HCT116 (cell line): Measurements from ENCODE around the gene OTUD4. TPM values are rescaled to one million over a fixed set of nuclear protein-coding genes. Genes with fewer than 3 reads are reported as not detected.

Source experiments
- ATAC-seq: fragments of 200-7000 bp; cut with Tn5 transposase; 2 replicates; pipeline ENCODE4 v1.9.1; 2020; ENCODE audit warnings: mild to moderate bottlenecking, moderate library complexity
- BruUV-seq: library from RNA; stranded (reverse); fragments of 400-500 nt; replicated peaks from 2 replicates; lab custom pipeline; 2021; lab: Mats Ljungman, UMichigan
- CTCF ChIA-PET: fragments of 300-600 bp; sonication (Branson Sonifier 250); formaldehyde crosslinking; loops from one replicate; lab custom pipeline; 2021; ENCODE audit warnings: antibody characterized with exemption; lab: Charles Lee
- POLR2A ChIA-PET: fragments of 300-600, 350-600 bp; sonication (Branson Sonifier 250); formaldehyde crosslinking; loops from one replicate; lab custom pipeline; 2021; ENCODE audit warnings: antibody characterized with exemption; lab: Charles Lee
- RAD21 ChIA-PET, 2 experiments: fragments of 300-600 bp; sonication (Branson Sonifier 250); formaldehyde crosslinking; loops; one replicate each; lab custom pipeline; 2023; ENCODE audit warnings: low total read pairs in 2 of 2; ENCODE audit not compliant: uncharacterized antibody in 2 of 2, unreplicated experiment in 2 of 2, low non-redundant PET in 1 of 2; lab: Charles Lee
- DNase-seq: peaks from one replicate; pipeline ENCODE4 v3.0.0-alpha.2; 2010; ENCODE audit warnings: low read depth, low spot score
- H2AFZ ChIP-seq: fragments of 200-600 bp; shearing (Covaris generic), sonication (generic); 2 replicates; pipeline ENCODE4 v1.6.1; 2017; ENCODE audit warnings: low read depth, mixed run types, mixed read lengths, antibody characterized with exemption, low read length; ENCODE audit not compliant: poor library complexity, severe bottlenecking
- H3K27ac ChIP-seq: 2 replicates; pipeline ENCODE4 v1.5.1; 2012; ENCODE audit warnings: low read depth, low read length
- H3K27me3 ChIP-seq: fragments of 200-600 bp; sonication (generic); 2 replicates; pipeline ENCODE4 v1.6.1; 2016; ENCODE audit warnings: mixed run types, low read length, mixed read lengths; ENCODE audit not compliant: insufficient read depth
- H3K36me3 ChIP-seq, 2 experiments: fragments of 200-500 bp in 1 of 2; fragments of 200-600 bp in 1 of 2; sonication (Bioruptor generic) in 1 of 2; sonication (generic) in 1 of 2; 2 replicates each; pipeline versions ENCODE4 v1.5.1 to v1.6.1; 2014 to 2016; ENCODE audit warnings: low read length in 2 of 2, inconsistent platforms in 1 of 2, mixed read lengths in 1 of 2, mixed run types in 1 of 2; ENCODE audit not compliant: insufficient read depth in 2 of 2, control insufficient read depth in 1 of 2
- H3K4me1 ChIP-seq, 2 experiments: fragments of 200-600 bp in 1 of 2; sonication (generic) in 1 of 2; 2 replicates each; pipeline versions ENCODE4 v1.5.1 to v1.6.1; 2012 to 2017; ENCODE audit warnings: low read length in 2 of 2, inconsistent platforms in 1 of 2, mild to moderate bottlenecking in 1 of 2, mixed read lengths in 1 of 2, mixed run types in 1 of 2, moderate library complexity in 1 of 2; ENCODE audit not compliant: insufficient read depth in 2 of 2, control insufficient read depth in 1 of 2
- H3K4me2 ChIP-seq: fragments of 200-600 bp; sonication (generic); 2 replicates; pipeline ENCODE4 v1.6.1; 2017; ENCODE audit warnings: mixed run types, low read length, mixed read lengths
- H3K4me3 ChIP-seq, 2 experiments: fragments of 200-600 bp in 1 of 2; sonication (generic) in 1 of 2; replicated peaks in 1 of 2; 2 replicates each; pipeline ENCODE4 v1.5.1; 2011 to 2016; ENCODE audit warnings: low read length in 2 of 2, control low read depth in 1 of 2, low read depth in 1 of 2, mild to moderate bottlenecking in 1 of 2, mixed read lengths in 1 of 2, mixed run types in 1 of 2
- H3K79me2 ChIP-seq: fragments of 200-600 bp; sonication (generic); 2 replicates; pipeline ENCODE4 v1.6.1; 2017; ENCODE audit warnings: mild to moderate bottlenecking, mixed run types, low read length, moderate library complexity, mixed read lengths; ENCODE audit not compliant: insufficient read depth
- H3K9ac ChIP-seq: fragments of 200-600 bp; sonication (generic); 2 replicates; pipeline ENCODE4 v1.6.1; 2016; ENCODE audit warnings: low read length, mixed read lengths
- H3K9me2 ChIP-seq: fragments of 200-600 bp; sonication (generic), shearing (Covaris generic); 2 replicates; pipeline ENCODE4 v1.6.1; 2017; ENCODE audit warnings: mixed run types, mild to moderate bottlenecking, moderate library complexity; ENCODE audit not compliant: insufficient read depth
- H3K9me3 ChIP-seq, 2 experiments: fragments of 200-500 bp in 1 of 2; fragments of 200-600 bp in 1 of 2; sonication (Bioruptor generic) in 1 of 2; sonication (generic) in 1 of 2; 2 replicates each; pipeline ENCODE4 v1.6.1; 2014 to 2017; ENCODE audit warnings: low read length in 2 of 2, mixed read lengths in 2 of 2, inconsistent platforms in 1 of 2, low read depth in 1 of 2, mild to moderate bottlenecking in 1 of 2, mixed run types in 1 of 2, moderate library complexity in 1 of 2; ENCODE audit not compliant: control insufficient read depth in 1 of 2, insufficient read depth in 1 of 2
- H4K20me1 ChIP-seq: fragments of 200-600 bp; sonication (generic), shearing (Covaris generic); 2 replicates; pipeline ENCODE4 v1.6.1; 2017; ENCODE audit warnings: mixed run types, mild to moderate bottlenecking, moderate library complexity; ENCODE audit not compliant: insufficient read depth
- CEBPB ChIP-seq: IDR thresholded peaks from 2 replicates; pipeline ENCODE4 v1.6.1; 2012; ENCODE audit warnings: low read depth
- CTCF ChIP-seq, 3 experiments: fragments of 200-600 bp in 1 of 3; sonication (generic) in 1 of 3; IDR thresholded peaks in 2 of 3; conservative IDR thresholded peaks in 1 of 3; 2 replicates each; pipeline ENCODE4 v1.5.1; 2012 to 2017; ENCODE audit warnings: low read depth in 2 of 3, low read length in 2 of 3, antibody characterized with exemption in 1 of 3, borderline replicate concordance in 1 of 3, control low read depth in 1 of 3, mild to moderate bottlenecking in 1 of 3, mixed read lengths in 1 of 3, mixed run types in 1 of 3, moderate library complexity in 1 of 3; ENCODE audit not compliant: insufficient read depth in 1 of 3
- EZH2 ChIP-seq: fragments of 200-600 bp; sonication (generic); IDR thresholded peaks from 2 replicates; pipeline ENCODE4 v1.6.1; 2017; ENCODE audit warnings: antibody characterized with exemption, mixed run types
- EZH2phosphoT487 ChIP-seq: fragments of 200-600 bp; IDR thresholded peaks from 2 replicates; pipeline ENCODE4 v1.6.1; 2018; ENCODE audit warnings: antibody characterized with exemption, borderline replicate concordance
- FOSL1 ChIP-seq: IDR thresholded peaks from 2 replicates; pipeline ENCODE4 v1.6.1; 2012; ENCODE audit warnings: low read depth
- POLR2A ChIP-seq: IDR thresholded peaks from 2 replicates; pipeline ENCODE4 v1.7.0; 2011; ENCODE audit warnings: borderline replicate concordance; ENCODE audit not compliant: insufficient read depth, insufficient read length; ENCODE audit errors: extremely low read depth
- POLR2AphosphoS5 ChIP-seq: IDR thresholded peaks from 2 replicates; pipeline ENCODE4 v1.6.1; 2011; ENCODE audit warnings: mild to moderate bottlenecking, low read depth, low read length, moderate library complexity
- REST ChIP-seq: IDR thresholded peaks from 2 replicates; pipeline ENCODE4 v1.6.1; 2012; ENCODE audit warnings: low read depth
- SIN3A ChIP-seq: IDR thresholded peaks from 2 replicates; pipeline ENCODE4 v1.6.1; 2012; ENCODE audit warnings: low read depth
- SP1 ChIP-seq: IDR thresholded peaks from 2 replicates; pipeline ENCODE4 v1.6.1; 2012; ENCODE audit warnings: low read depth
- TCF7L2 ChIP-seq: IDR thresholded peaks from 2 replicates; pipeline ENCODE4 v1.7.0; 2011; ENCODE audit warnings: borderline replicate concordance, inconsistent platforms; ENCODE audit not compliant: insufficient read depth, insufficient read length; ENCODE audit errors: extremely low read depth
- YY1 ChIP-seq: IDR thresholded peaks from 2 replicates; pipeline ENCODE4 v1.6.1; 2011; ENCODE audit warnings: low read length, low read depth, moderate library complexity, mild to moderate bottlenecking; ENCODE audit not compliant: insufficient replicate concordance; ENCODE audit errors: extremely low read depth
- ZNF274 ChIP-seq: fragments of 200-500 bp; sonication (Bioruptor generic); IDR thresholded peaks from 2 replicates; pipeline ENCODE4 v1.6.1; 2014; ENCODE audit warnings: mild to moderate bottlenecking, low read depth, low read length, inconsistent platforms
- intact Hi-C: fragments of 100-400 bp; cut with micrococcal nuclease; formaldehyde crosslinking; loops from 2 replicates; pipeline ENCODE4 v1.10.0; 2022
- total RNA-seq: library from RNA; stranded (reverse); gene quantifications from one replicate; pipeline ENCODE4 v1.2.1, GENCODE V29; 2021; ENCODE audit not compliant: unreplicated experiment
- TF ChIP-seq, protein P1 (sequence below): IDR thresholded peaks from 2 replicates; pipeline ENCODE4 v1.6.1; 2012

OTUD4 gene
- total RNA-seq, 1 experiment from 2014 or later, result 37.2 TPM

GRCh38 chr4:145189981-145190380 is 9.6 kb upstream of the OTUD4 start:
- Histone ChIP-seq H3K4me2 (no peak overlapping the region), H3K4me1 (peaks cover 0 to under 1% of the 10 kb centered on the region in 2 experiments; a peak in 1 of 4 replicates), H3K9me2 (no peaks in the 10 kb centered on the region), H4K20me1 (no peaks in the 10 kb centered on the region), H2AFZ (no peak overlapping the region), H3K9me3 (no peaks in the 10 kb centered on the region), H3K27me3 (no peaks in the 10 kb centered on the region), H3K79me2 (no peaks in the 10 kb centered on the region), H3K27ac (no peak overlapping the region), H3K4me3 (no peak overlapping the region), H3K36me3 (no peaks in the 10 kb centered on the region), H3K9ac (no peak overlapping the region)
- ChIA-PET CTCF (no interaction called here), POLR2A (no interaction called here), RAD21 (no interaction called here)
- DNase-seq (no peak), ATAC-seq (no peak)
- TF ChIP-seq SP1, result no peak
- no peak for TF ChIP-seq POLR2AphosphoS5
- no peak for TF ChIP-seq ZNF274
- no peak for TF ChIP-seq REST
- no peak for TF ChIP-seq POLR2A
- TF ChIP-seq YY1, result no peak
- TF ChIP-seq EZH2phosphoT487, result no peak
- no peak for TF ChIP-seq SIN3A
- TF ChIP-seq CEBPB, result no peak
- TF ChIP-seq, protein P1, sequence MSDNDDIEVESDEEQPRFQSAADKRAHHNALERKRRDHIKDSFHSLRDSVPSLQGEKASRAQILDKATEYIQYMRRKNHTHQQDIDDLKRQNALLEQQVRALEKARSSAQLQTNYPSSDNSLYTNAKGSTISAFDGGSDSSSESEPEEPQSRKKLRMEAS, result no peak
- no peak for TF ChIP-seq TCF7L2
- TF ChIP-seq FOSL1, result no peak
- no peak for TF ChIP-seq EZH2
- TF ChIP-seq CTCF (IDR thresholded peaks at IDR 0.05 in 2 of 3, conservative IDR thresholded peaks at IDR 0.05 in 1 of 3; ENCODE audit: borderline replicate concordance in 1 of 3, insufficient read depth in 1 of 3, low read depth in 2 of 3, low read length in 2 of 3), result no peak
- intact Hi-C loops, result no loop called here
- BruUV-seq, result no TSS peak
